ENCODE results near the gene EPG5.
"Not testable (repeated sequence)": the region's sequence is repeated elsewhere in the genome, so short reads cannot be mapped to it uniquely, and the experiment has no call there.

The EPG5 gene

GRCh38 chr18:45995461-45995860 lies 28.3 kb upstream of the EPG5 start:
- TF ChIP-seq CTCF (IDR thresholded peaks at IDR 0.05; ENCODE audit: control insufficient read depth, extremely low read depth, insufficient read depth): no peak
- H3K4me3 ChIP-seq (ENCODE audit: low read depth, low read length): no peak overlapping the region
- DNase-seq (ENCODE audit: low read depth): no peak

- TF ChIP-seq CTCF (IDR thresholded peaks at IDR 0.05; ENCODE audit: control insufficient read depth, extremely low read depth, insufficient read depth): no peak
- no peak for DNase-seq (ENCODE audit: low read depth)
- no peak overlapping the region for H3K4me3 ChIP-seq (ENCODE audit: low read depth, low read length)
These were observed 26.3 kb upstream of the EPG5 start for GRCh38 chr18:45993438-45993837.

GRCh38 chr18:45992527-45992926 lies 25.4 kb upstream of the EPG5 start:
- DNase-seq (ENCODE audit: low read depth); H3K4me3 ChIP-seq (ENCODE audit: low read depth, low read length): not testable (repeated sequence)

GRCh38 chr18:45991788-45992187 lies 24.7 kb upstream of the EPG5 start:
- no peak for TF ChIP-seq CTCF (IDR thresholded peaks at IDR 0.05; ENCODE audit: control insufficient read depth, extremely low read depth, insufficient read depth)
- no peak overlapping the region for H3K4me3 ChIP-seq (ENCODE audit: low read depth, low read length)
- DNase-seq (ENCODE audit: low read depth): no peak

GRCh38 chr18:45984546-45985235 lies 17.6 kb upstream of the EPG5 start:
- no peak overlapping the region for H3K4me3 ChIP-seq (ENCODE audit: low read depth, low read length)
- DNase-seq (ENCODE audit: low read depth): no peak
- TF ChIP-seq CTCF (IDR thresholded peaks at IDR 0.05; ENCODE audit: control insufficient read depth, extremely low read depth, insufficient read depth): no peak

GRCh38 chr18:45981821-45982220 lies 14.7 kb upstream of the EPG5 start:
- DNase-seq (ENCODE audit: low read depth): no peak
- no peak for TF ChIP-seq CTCF (IDR thresholded peaks at IDR 0.05; ENCODE audit: control insufficient read depth, extremely low read depth, insufficient read depth)
- H3K4me3 ChIP-seq (ENCODE audit: low read depth, low read length): no peak overlapping the region

- no peak for TF ChIP-seq CTCF (IDR thresholded peaks at IDR 0.05; ENCODE audit: control insufficient read depth, extremely low read depth, insufficient read depth)
- H3K4me3 ChIP-seq (ENCODE audit: low read depth, low read length): no peak overlapping the region
- DNase-seq (ENCODE audit: low read depth): no peak
These were observed 13.1 kb upstream of the EPG5 start for GRCh38 chr18:45980229-45980628.
